Coronary artery (tissue), 2 donors: ENCODE data around the gene STK40.

Experiments
- DNase-seq: peaks from one replicate; pipeline ENCODE4 v3.0.0-alpha.2; 2017; ENCODE audit warnings: low spot score
- H3K27ac ChIP-seq, 2 donors: fragments of 200-600 bp; sonication (generic); one replicate each; pipeline ENCODE4 v1.5.1; 2016 to 2019
- H3K4me3 ChIP-seq: fragments of 200-600 bp; sonication (generic); 2 replicates; pipeline ENCODE4 v1.5.1; 2016; ENCODE audit warnings: mild to moderate bottlenecking, moderate library complexity
- CTCF ChIP-seq: fragments of 200-600 bp; sonication (generic); IDR thresholded peaks from one replicate; pipeline ENCODE4 v1.5.1; 2019; ENCODE audit warnings: antibody characterized with exemption

The STK40 gene

DNA sequence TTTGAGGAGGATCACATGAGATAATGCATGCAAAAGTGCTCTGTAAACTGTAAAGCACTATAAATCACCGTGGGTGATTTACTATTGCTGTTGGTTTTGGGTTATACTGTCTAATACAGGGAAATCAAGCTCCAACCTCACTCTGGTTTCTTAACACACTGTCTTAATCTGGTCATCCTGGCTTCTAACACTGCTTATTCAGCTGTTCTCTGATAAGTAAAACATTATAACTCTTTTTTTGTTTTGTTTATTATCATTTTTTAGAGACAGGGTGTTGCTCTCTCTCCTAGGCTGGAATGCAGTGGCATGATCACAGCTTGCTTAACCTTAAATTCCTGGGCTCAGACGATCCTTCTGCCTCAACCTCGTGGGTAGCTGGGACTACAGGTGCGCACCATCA is 33.8 kb upstream of the STK40 start:
- TF ChIP-seq CTCF, result no peak
- DNase-seq, result no peak
- Histone ChIP-seq H3K27ac (no peak overlapping the region), H3K4me3 (no peak overlapping the region)

- Histone ChIP-seq H3K27ac (no peak overlapping the region), H3K4me3 (no peak overlapping the region)
- no peak for DNase-seq
- no peak for TF ChIP-seq CTCF
Measured at GRCh38 chr1:36419140-36419539, 33.4 kb upstream of the STK40 start.

- Histone ChIP-seq H3K4me3 (no peak overlapping the region), H3K27ac (no peak overlapping the region)
- DNase-seq, result no peak
- no peak for TF ChIP-seq CTCF
Measured at GRCh38 chr1:36417931-36418330, 32.2 kb upstream of the STK40 start.

- Histone ChIP-seq H3K4me3 (no peak overlapping the region), H3K27ac (no peak overlapping the region)
- DNase-seq, result no peak
- no peak for TF ChIP-seq CTCF
Measured at GRCh38 chr1:36415661-36416326, 30.1 kb upstream of the STK40 start.

DNA sequence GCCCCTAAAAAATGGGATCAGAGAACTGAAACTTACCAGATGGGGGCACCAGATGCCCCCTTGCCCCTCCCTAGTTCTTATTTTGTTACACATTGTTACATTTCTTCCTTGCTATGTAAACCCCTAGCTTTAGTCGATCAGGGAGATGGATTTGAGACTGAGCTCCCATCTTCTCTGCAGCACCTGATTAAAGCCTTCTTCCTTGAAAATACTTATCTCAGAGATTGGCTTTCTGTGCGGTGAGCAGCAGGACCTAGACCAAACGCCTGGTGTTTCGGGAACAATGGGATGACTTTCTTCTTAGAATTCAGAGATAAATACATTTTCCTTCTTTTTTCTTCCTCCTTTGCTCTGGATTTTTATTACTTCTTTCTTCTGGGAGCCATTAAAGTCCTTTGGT is 28.7 kb upstream of the STK40 start:
- Histone ChIP-seq H3K27ac (no peak overlapping the region), H3K4me3 (no peak overlapping the region)
- no peak for DNase-seq
- TF ChIP-seq CTCF, result no peak

- TF ChIP-seq CTCF, result no peak
- no peak overlapping the region for H3K4me3 ChIP-seq
Measured at GRCh38 chr1:36411674-36412648, 26.2 kb upstream of the STK40 start.

GRCh38 chr1:36408479-36408878 is 22.8 kb upstream of the STK40 start:
- Histone ChIP-seq H3K27ac (no peak overlapping the region), H3K4me3 (no peak overlapping the region)
- TF ChIP-seq CTCF, result no peak
- no peak for DNase-seq

More at GRCh38 chr1:36411674-36412648, 26.2 kb upstream of the STK40 start:
- no peak overlapping the region for H3K27ac ChIP-seq
- no peak for DNase-seq
